ENCODE measurements around the gene NPHP3.

DNA sequence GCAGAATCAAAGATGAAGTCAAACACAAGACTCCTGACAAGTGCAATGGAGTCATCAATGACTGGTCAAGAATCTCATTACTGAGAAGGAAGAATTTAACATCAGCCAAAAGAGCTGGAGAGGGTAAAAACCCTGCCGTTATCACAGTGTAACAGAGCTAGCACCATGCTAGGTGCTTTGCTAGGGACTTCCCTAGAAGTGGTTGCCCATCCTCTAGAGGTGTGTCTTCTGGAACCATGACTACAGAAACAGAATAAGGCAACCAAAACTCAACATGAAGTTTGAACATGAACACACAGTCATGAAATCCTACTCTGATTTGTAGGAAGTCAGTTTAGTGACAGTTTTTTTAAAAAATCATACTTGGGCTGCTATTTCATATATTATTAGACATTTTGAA is 72.1 kb downstream of the NPHP3 start:
- TF ChIP-seq, protein P1, sequence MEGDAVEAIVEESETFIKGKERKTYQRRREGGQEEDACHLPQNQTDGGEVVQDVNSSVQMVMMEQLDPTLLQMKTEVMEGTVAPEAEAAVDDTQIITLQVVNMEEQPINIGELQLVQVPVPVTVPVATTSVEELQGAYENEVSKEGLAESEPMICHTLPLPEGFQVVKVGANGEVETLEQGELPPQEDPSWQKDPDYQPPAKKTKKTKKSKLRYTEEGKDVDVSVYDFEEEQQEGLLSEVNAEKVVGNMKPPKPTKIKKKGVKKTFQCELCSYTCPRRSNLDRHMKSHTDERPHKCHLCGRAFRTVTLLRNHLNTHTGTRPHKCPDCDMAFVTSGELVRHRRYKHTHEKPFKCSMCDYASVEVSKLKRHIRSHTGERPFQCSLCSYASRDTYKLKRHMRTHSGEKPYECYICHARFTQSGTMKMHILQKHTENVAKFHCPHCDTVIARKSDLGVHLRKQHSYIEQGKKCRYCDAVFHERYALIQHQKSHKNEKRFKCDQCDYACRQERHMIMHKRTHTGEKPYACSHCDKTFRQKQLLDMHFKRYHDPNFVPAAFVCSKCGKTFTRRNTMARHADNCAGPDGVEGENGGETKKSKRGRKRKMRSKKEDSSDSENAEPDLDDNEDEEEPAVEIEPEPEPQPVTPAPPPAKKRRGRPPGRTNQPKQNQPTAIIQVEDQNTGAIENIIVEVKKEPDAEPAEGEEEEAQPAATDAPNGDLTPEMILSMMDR (IDR thresholded peaks at IDR 0.05) = no peak
- TF ChIP-seq ZFX (IDR thresholded peaks at IDR 0.05; ENCODE audit: borderline replicate concordance) = no peak
